ENCODE measurements around the gene PHLDB1.
"Not testable (repeated sequence)": the region's sequence is repeated elsewhere in the genome, so short reads cannot be mapped to it uniquely, and the experiment has no call there.

Gene PHLDB1

GRCh38 chr11:118607401-118608359, at the start of gene PHLDB1:
Gene PHLDB1 (plus strand): TSS chr11:118607615. CDS start chr11:118613837, 6,222 bp downstream.
- peak; percentile 62 for DNase-seq

GRCh38 chr11:118560806-118561205, 46.6 kb upstream of the PHLDB1 start:
- no peak for DNase-seq

- DNase-seq, result no peak
Measured at GRCh38 chr11:118565051-118565450, 42.4 kb upstream of the PHLDB1 start.

- DNase-seq, result no peak
Measured at GRCh38 chr11:118569670-118570069, 37.7 kb upstream of the PHLDB1 start.

GRCh38 chr11:118570787-118571186, 36.6 kb upstream of the PHLDB1 start:
- no peak for DNase-seq

GRCh38 chr11:118571701-118572060, 35.7 kb upstream of the PHLDB1 start:
- not testable (repeated sequence) for DNase-seq

- DNase-seq, result peak; percentile 32
Measured at GRCh38 chr11:118572061-118572980, 35.1 kb upstream of the PHLDB1 start, which contains the start of gene ARCN1. Gene ARCN1 (plus strand): TSS chr11:118572409. CDS start chr11:118572548, 139 bp downstream.

GRCh38 chr11:118572981-118573550, 34.3 kb upstream of the PHLDB1 start:
- peak; percentile 63 for DNase-seq

- no peak for DNase-seq
Measured at GRCh38 chr11:118574636-118575035, 32.8 kb upstream of the PHLDB1 start.

GRCh38 chr11:118577995-118578394, 29.4 kb upstream of the PHLDB1 start:
- not testable (repeated sequence) for DNase-seq

GRCh38 chr11:118581057-118581456, 26.4 kb upstream of the PHLDB1 start:
- DNase-seq, result no peak

GRCh38 chr11:118587952-118588351, 19.5 kb upstream of the PHLDB1 start:
- no peak for DNase-seq

GRCh38 chr11:118592616-118593367, 14.6 kb upstream of the PHLDB1 start:
- no peak for DNase-seq

- peak; percentile 70 for DNase-seq
Measured at GRCh38 chr11:118594984-118595383, 12.4 kb upstream of the PHLDB1 start.

- no peak for DNase-seq
Measured at GRCh38 chr11:118596224-118597146, 10.9 kb upstream of the PHLDB1 start.

- DNase-seq, result no peak
Measured at GRCh38 chr11:118597556-118597955, 9.9 kb upstream of the PHLDB1 start.

GRCh38 chr11:118602331-118602730, 5.1 kb upstream of the PHLDB1 start:
- no peak for DNase-seq

- DNase-seq, result not testable (repeated sequence)
Measured at GRCh38 chr11:118603709-118604108, 3.7 kb upstream of the PHLDB1 start.

- no peak for DNase-seq
Measured at GRCh38 chr11:118604566-118604965, 2.8 kb upstream of the PHLDB1 start.

- DNase-seq, result no peak
Measured at GRCh38 chr11:118605116-118605867, 2.1 kb upstream of the PHLDB1 start.
